HCT116 (cell line): ENCODE results near the gene BRD9.

ENCODE experiments used
- CTCF ChIP-seq, 3 experiments: fragments of 200-600 bp in 1 of 3; sonication (generic) in 1 of 3; IDR thresholded peaks in 2 of 3; conservative IDR thresholded peaks in 1 of 3; 2 replicates each; pipeline ENCODE4 v1.5.1; 2012 to 2017; ENCODE audit warnings: low read depth in 2 of 3, low read length in 2 of 3, antibody characterized with exemption in 1 of 3, borderline replicate concordance in 1 of 3, control low read depth in 1 of 3, mild to moderate bottlenecking in 1 of 3, mixed read lengths in 1 of 3, mixed run types in 1 of 3, moderate library complexity in 1 of 3; ENCODE audit not compliant: insufficient read depth in 1 of 3
- EZH2 ChIP-seq: fragments of 200-600 bp; sonication (generic); IDR thresholded peaks from 2 replicates; pipeline ENCODE4 v1.6.1; 2017; ENCODE audit warnings: antibody characterized with exemption, mixed run types
- POLR2A ChIP-seq: IDR thresholded peaks from 2 replicates; pipeline ENCODE4 v1.7.0; 2011; ENCODE audit warnings: borderline replicate concordance; ENCODE audit not compliant: insufficient read depth, insufficient read length; ENCODE audit errors: extremely low read depth
- POLR2AphosphoS5 ChIP-seq: IDR thresholded peaks from 2 replicates; pipeline ENCODE4 v1.6.1; 2011; ENCODE audit warnings: mild to moderate bottlenecking, low read depth, low read length, moderate library complexity
- TF ChIP-seq, protein P1 (sequence below): IDR thresholded peaks from 2 replicates; pipeline ENCODE4 v1.6.1; 2011; ENCODE audit warnings: mild to moderate bottlenecking, low read length, moderate library complexity; ENCODE audit not compliant: insufficient replicate concordance; ENCODE audit errors: extremely low read depth

DNA sequence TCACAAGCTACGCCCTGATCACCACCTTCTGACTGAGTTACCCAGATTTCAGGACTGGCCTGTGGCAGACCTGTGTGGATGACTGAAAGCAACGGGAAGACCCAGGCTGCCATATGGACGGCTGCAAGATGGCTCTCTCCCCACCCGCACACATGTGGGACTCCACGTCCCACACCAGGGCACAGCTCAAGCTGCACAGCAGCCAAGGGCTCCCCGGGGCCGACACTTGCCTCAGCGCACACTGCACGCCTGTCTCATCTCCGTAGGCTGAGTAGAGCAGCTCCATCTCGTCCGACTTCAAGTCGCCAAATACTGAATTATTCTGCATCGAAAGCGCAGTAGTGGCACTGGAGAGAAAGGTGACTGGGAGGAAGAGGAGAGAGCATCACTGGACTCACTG, 14.5 kb downstream of the BRD9 start:
- TF ChIP-seq, protein P1, sequence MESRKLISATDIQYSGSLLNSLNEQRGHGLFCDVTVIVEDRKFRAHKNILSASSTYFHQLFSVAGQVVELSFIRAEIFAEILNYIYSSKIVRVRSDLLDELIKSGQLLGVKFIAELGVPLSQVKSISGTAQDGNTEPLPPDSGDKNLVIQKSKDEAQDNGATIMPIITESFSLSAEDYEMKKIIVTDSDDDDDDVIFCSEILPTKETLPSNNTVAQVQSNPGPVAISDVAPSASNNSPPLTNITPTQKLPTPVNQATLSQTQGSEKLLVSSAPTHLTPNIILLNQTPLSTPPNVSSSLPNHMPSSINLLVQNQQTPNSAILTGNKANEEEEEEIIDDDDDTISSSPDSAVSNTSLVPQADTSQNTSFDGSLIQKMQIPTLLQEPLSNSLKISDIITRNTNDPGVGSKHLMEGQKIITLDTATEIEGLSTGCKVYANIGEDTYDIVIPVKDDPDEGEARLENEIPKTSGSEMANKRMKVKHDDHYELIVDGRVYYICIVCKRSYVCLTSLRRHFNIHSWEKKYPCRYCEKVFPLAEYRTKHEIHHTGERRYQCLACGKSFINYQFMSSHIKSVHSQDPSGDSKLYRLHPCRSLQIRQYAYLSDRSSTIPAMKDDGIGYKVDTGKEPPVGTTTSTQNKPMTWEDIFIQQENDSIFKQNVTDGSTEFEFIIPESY = no peak
- TF ChIP-seq POLR2AphosphoS5 = no peak
- no peak for TF ChIP-seq EZH2
- no peak for TF ChIP-seq CTCF (IDR thresholded peaks at IDR 0.05 in 2 of 3, conservative IDR thresholded peaks at IDR 0.05 in 1 of 3; ENCODE audit: borderline replicate concordance in 1 of 3, insufficient read depth in 1 of 3, low read depth in 2 of 3, low read length in 2 of 3)
- TF ChIP-seq POLR2A = no peak
